Activated CD4-positive, alpha-beta T cell treated with anti-CD3 and anti-CD28 coated beads for 24 hours (primary cell): ENCODE data around the gene SP2.

Experiments
- DNase-seq, 2 donors: peaks; one replicate each; pipeline ENCODE4 v3.0.0-alpha.2; 2020; ENCODE audit warnings: low read depth in 2 of 2

SP2 gene

GRCh38 chr17:47949197-47949759 lies 53.2 kb downstream of the SP2 start:
- DNase-seq: peak; percentile 74 to 83

- DNase-seq: no peak
These were observed 53.9 kb downstream of the SP2 start for GRCh38 chr17:47949946-47950345.

GRCh38 chr17:47950448-47950847 lies 54.4 kb downstream of the SP2 start:
- no peak for DNase-seq

GRCh38 chr17:47952171-47953021 lies 56.4 kb downstream of the SP2 start:
- no peak for DNase-seq

GRCh38 chr17:47953909-47954308 lies 57.9 kb downstream of the SP2 start:
- no peak for DNase-seq

GRCh38 chr17:47955497-47956461 lies 59.7 kb downstream of the SP2 start:
- DNase-seq: no peak

GRCh38 chr17:47956791-47957590 lies 61.0 kb downstream of the SP2 start:
- no peak for DNase-seq

GRCh38 chr17:47957591-47958490 lies 61.8 kb downstream of the SP2 start, which contains the start of gene PRR15L:
Gene PRR15L, minus strand, starts transcription at chr17:47957883. Its CDS starts 4,649 bp downstream, at chr17:47953234.
- DNase-seq: no peak

- DNase-seq: no peak
These were observed 64.0 kb downstream of the SP2 start for GRCh38 chr17:47959825-47960655.

- DNase-seq: no peak
These were observed 65.4 kb downstream of the SP2 start for GRCh38 chr17:47961406-47961805.

- no peak for DNase-seq
These were observed 66.9 kb downstream of the SP2 start for GRCh38 chr17:47962901-47963300.

- no peak for DNase-seq
These were observed 68.8 kb downstream of the SP2 start for GRCh38 chr17:47964856-47965255.

GRCh38 chr17:47966079-47966519 lies 70.1 kb downstream of the SP2 start:
- DNase-seq: no peak

GRCh38 chr17:47967607-47968252 lies 71.7 kb downstream of the SP2 start:
- DNase-seq: no peak

GRCh38 chr17:47968836-47969235 lies 72.8 kb downstream of the SP2 start:
- no peak for DNase-seq

GRCh38 chr17:47969930-47970724 lies 74.1 kb downstream of the SP2 start:
- no peak for DNase-seq

- DNase-seq: peak; percentile 99 to 100
These were observed 74.9 kb downstream of the SP2 start, which contains the start of gene CDK5RAP3 for GRCh38 chr17:47970725-47971499. Gene CDK5RAP3, plus strand, starts transcription at chr17:47971113. Its CDS starts 34 bp downstream, at chr17:47971147.
